GM12878 (cell line): ENCODE data around the gene HK1. TPM values are rescaled to one million over a fixed set of nuclear protein-coding genes. Genes with fewer than 3 reads are reported as not detected.

ENCODE experiments used
- BCLAF1 ChIP-seq: fragments of 450-650 bp; IDR thresholded peaks from 2 replicates; pipeline ENCODE4 v1.6.1; 2017; ENCODE audit warnings: antibody characterized with exemption, mild to moderate bottlenecking, moderate library complexity
- BHLHE40 ChIP-seq, 2 experiments: fragments of 450-650 bp in 1 of 2; IDR thresholded peaks; 2 replicates each; pipeline ENCODE4 v1.6.1; 2011 to 2017; ENCODE audit warnings: low read depth in 2 of 2, borderline replicate concordance in 1 of 2, improper control_type of control experiment in 1 of 2, low read length in 1 of 2, mild to moderate bottlenecking in 1 of 2
- CBFB ChIP-seq: IDR thresholded peaks from 2 replicates; pipeline ENCODE4 v1.6.1; 2016; ENCODE audit warnings: antibody characterized with exemption, low read depth
- CBX5 ChIP-seq: sonication (generic); IDR thresholded peaks from 2 replicates; pipeline ENCODE4 v1.6.1; 2016; ENCODE audit warnings: low read depth, moderate library complexity, mild to moderate bottlenecking, inconsistent platforms
- CREM ChIP-seq: IDR thresholded peaks from 2 replicates; pipeline ENCODE4 v1.6.1; 2014; ENCODE audit warnings: antibody characterized with exemption, low read depth
- EP300 ChIP-seq, 2 experiments: fragments of 150-350 bp in 1 of 2; IDR thresholded peaks; 2 replicates each; pipeline ENCODE4 v1.6.1; 2011 to 2012; ENCODE audit warnings: low read depth in 2 of 2, low read length in 2 of 2, borderline replicate concordance in 1 of 2, improper control_type of control experiment in 1 of 2, inconsistent platforms in 1 of 2; ENCODE audit not compliant: control insufficient read depth in 1 of 2
- FOXM1 ChIP-seq: IDR thresholded peaks from 2 replicates; pipeline ENCODE4 v1.6.1; 2012; ENCODE audit warnings: low read depth, mild to moderate bottlenecking, inconsistent platforms, low read length, moderate library complexity
- GABPA ChIP-seq: IDR thresholded peaks from 2 replicates; pipeline ENCODE4 v1.6.1; 2014; ENCODE audit warnings: antibody characterized with exemption, low read depth, mild to moderate bottlenecking, inconsistent platforms
- GATAD2B ChIP-seq: fragments of 450-650 bp; conservative IDR thresholded peaks from 2 replicates; pipeline ENCODE4 v1.6.1; 2017; ENCODE audit warnings: low read depth, mild to moderate bottlenecking, moderate library complexity
- JUND ChIP-seq: IDR thresholded peaks from 2 replicates; pipeline ENCODE4 v1.6.1; 2012; ENCODE audit warnings: low read depth, mild to moderate bottlenecking, low read length, improper control_type of control experiment, moderate library complexity
- NFYB ChIP-seq: IDR thresholded peaks from 2 replicates; pipeline ENCODE4 v1.6.1; 2011; ENCODE audit warnings: low read depth, mild to moderate bottlenecking, low read length, improper control_type of control experiment, moderate library complexity; ENCODE audit not compliant: insufficient read depth
- NR2C1 ChIP-seq: fragments of 450-650 bp; IDR thresholded peaks from 2 replicates; pipeline ENCODE4 v1.6.1; 2017; ENCODE audit warnings: antibody characterized with exemption, mild to moderate bottlenecking, moderate library complexity
- RAD21 ChIP-seq: IDR thresholded peaks from 2 replicates; pipeline ENCODE4 v1.6.1; 2011; ENCODE audit warnings: mild to moderate bottlenecking, low read depth, low read length, moderate library complexity; ENCODE audit not compliant: insufficient read depth
- RCOR1 ChIP-seq: conservative IDR thresholded peaks from 2 replicates; pipeline ENCODE4 v1.6.1; 2012; ENCODE audit warnings: low read depth, low read length, improper control_type of control experiment
- SIN3A ChIP-seq: IDR thresholded peaks from 2 replicates; pipeline ENCODE4 v1.6.1; 2012; ENCODE audit warnings: low read depth, low read length, improper control_type of control experiment
- SMARCA5 ChIP-seq: fragments of 450-650 bp; IDR thresholded peaks from 2 replicates; pipeline ENCODE4 v1.6.1; 2017; ENCODE audit warnings: mild to moderate bottlenecking
- TAF1 ChIP-seq: IDR thresholded peaks from 2 replicates; pipeline ENCODE4 v1.6.1; 2011; ENCODE audit warnings: mild to moderate bottlenecking, low read depth, low read length, borderline replicate concordance
- TBL1XR1 ChIP-seq: IDR thresholded peaks from 2 replicates; pipeline ENCODE4 v1.6.1; 2012; ENCODE audit warnings: low read depth, low read length, improper control_type of control experiment
- TCF12 ChIP-seq: IDR thresholded peaks from 2 replicates; pipeline ENCODE4 v1.6.1; 2011; ENCODE audit warnings: low read depth, mild to moderate bottlenecking, low read length
- ZNF217 ChIP-seq: fragments of 450-650 bp; IDR thresholded peaks from 2 replicates; pipeline ENCODE4 v1.6.1; 2017; ENCODE audit warnings: antibody characterized with exemption, mild to moderate bottlenecking
- ZNF384 ChIP-seq: IDR thresholded peaks from 2 replicates; pipeline ENCODE4 v1.6.1; 2012; ENCODE audit warnings: low read depth, mild to moderate bottlenecking, low read length, improper control_type of control experiment, borderline replicate concordance
- polyA plus RNA-seq, 11 experiments: library from polyadenylated mRNA; depleted of rRNA in 4 of 11; unstranded in 6 of 11; stranded (reverse) in 5 of 11; fragments of >200 nt; fragmentation: Nextera tagmentation in 4 of 11; fragmentation: Illumina TruSeq in 1 of 11; extraction: Ambion mirVana in 4 of 11; extraction: Trizol in 1 of 11; gene quantifications; 1 replicate in 1 of 11; 2 replicates in 10 of 11; pipeline versions ENCODE4 v1.2.1 to v1.2.3, GENCODE V29; 2011 to 2016; ENCODE audit warnings: inconsistent platforms in 2 of 11, missing spikeins in 2 of 11, low read depth in 1 of 11
- total RNA-seq, 4 experiments: library from RNA; depleted of rRNA in 3 of 4; stranded (reverse); fragments of >200 nt in 3 of 4; fragmentation: Illumina TruSeq in 1 of 4; extraction: Trizol in 1 of 4; gene quantifications; 2 replicates each; pipeline versions ENCODE4 v1.2.1 to v1.2.3, GENCODE V29; 2013 to 2021
- TF ChIP-seq, protein P1 (sequence below): fragments of 450-650 bp; formaldehyde crosslinking; IDR thresholded peaks from 2 replicates; pipeline ENCODE4 v1.4.0; 2022; ENCODE audit warnings: mild to moderate bottlenecking, moderate library complexity
- TF ChIP-seq, protein P2 (sequence below): IDR thresholded peaks from 2 replicates; pipeline ENCODE4 v1.6.1; 2011; ENCODE audit warnings: low read depth, low read length, improper control_type of control experiment, borderline replicate concordance

HK1 gene
- total and polyA plus RNA-seq, 10 of the 15 experiments (the other 5 are each of a cell fraction or from before 2014, with no cell fraction given) = 3.4 to 77.3 (median 46.6) TPM

GRCh38 chr10:69318106-69318866 lies 40.0 kb downstream of the HK1 start (continued):
- TF ChIP-seq, protein P1, sequence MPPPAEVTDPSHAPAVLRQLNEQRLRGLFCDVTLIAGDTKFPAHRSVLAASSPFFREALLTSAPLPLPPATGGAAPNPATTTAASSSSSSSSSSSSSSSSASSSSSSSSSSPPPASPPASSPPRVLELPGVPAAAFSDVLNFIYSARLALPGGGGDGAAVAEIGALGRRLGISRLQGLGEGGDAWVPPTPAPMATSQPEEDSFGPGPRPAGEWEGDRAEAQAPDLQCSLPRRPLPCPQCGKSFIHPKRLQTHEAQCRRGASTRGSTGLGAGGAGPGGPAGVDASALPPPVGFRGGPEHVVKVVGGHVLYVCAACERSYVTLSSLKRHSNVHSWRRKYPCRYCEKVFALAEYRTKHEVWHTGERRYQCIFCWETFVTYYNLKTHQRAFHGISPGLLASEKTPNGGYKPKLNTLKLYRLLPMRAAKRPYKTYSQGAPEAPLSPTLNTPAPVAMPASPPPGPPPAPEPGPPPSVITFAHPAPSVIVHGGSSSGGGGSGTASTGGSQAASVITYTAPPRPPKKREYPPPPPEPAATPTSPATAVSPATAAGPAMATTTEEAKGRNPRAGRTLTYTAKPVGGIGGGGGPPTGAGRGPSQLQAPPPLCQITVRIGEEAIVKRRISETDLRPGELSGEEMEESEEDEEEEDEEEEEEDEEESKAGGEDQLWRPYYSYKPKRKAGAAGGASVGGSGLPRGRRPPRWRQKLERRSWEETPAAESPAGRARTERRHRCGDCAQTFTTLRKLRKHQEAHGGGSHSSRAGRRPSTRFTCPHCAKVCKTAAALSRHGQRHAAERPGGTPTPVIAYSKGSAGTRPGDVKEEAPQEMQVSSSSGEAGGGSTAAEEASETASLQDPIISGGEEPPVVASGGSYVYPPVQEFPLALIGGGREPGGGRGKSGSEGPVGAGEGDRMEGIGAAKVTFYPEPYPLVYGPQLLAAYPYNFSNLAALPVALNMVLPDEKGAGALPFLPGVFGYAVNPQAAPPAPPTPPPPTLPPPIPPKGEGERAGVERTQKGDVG = no peak
- TF ChIP-seq CBX5 = no peak
- TF ChIP-seq BCLAF1 = 0 out of 2 replicates have a peak, but pooled peaks have one; percentile 34
- no peak for TF ChIP-seq RAD21
- TF ChIP-seq NR2C1 = no peak
- TF ChIP-seq TAF1 = no peak
- TF ChIP-seq RCOR1 = no peak
- TF ChIP-seq TCF12 = no peak
- TF ChIP-seq CREM = 0 out of 2 replicates have a peak, but pooled peaks have one; percentile 8
- TF ChIP-seq ZNF384 = no peak
- TF ChIP-seq FOXM1 = no peak
- TF ChIP-seq, protein P2, sequence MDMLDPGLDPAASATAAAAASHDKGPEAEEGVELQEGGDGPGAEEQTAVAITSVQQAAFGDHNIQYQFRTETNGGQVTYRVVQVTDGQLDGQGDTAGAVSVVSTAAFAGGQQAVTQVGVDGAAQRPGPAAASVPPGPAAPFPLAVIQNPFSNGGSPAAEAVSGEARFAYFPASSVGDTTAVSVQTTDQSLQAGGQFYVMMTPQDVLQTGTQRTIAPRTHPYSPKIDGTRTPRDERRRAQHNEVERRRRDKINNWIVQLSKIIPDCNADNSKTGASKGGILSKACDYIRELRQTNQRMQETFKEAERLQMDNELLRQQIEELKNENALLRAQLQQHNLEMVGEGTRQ = no peak
- TF ChIP-seq EP300 (IDR thresholded peaks at IDR 0.05; ENCODE audit: borderline replicate concordance in 1 of 2, control insufficient read depth in 1 of 2, low read depth in 2 of 2, low read length in 2 of 2) = no peak
- TF ChIP-seq TBL1XR1 = 0 out of 2 replicates have a peak, but pooled peaks have one; percentile 16
- peak; percentile 92 for TF ChIP-seq GATAD2B
- peak; percentile 28; the same call in 1 of the 2 replicates for TF ChIP-seq SIN3A
- no peak; the same call in 1 of the 2 replicates for TF ChIP-seq ZNF217
- no peak for TF ChIP-seq JUND
- peak in 1 of 2 experiments; percentile 69; a peak in 2 of 4 replicates for TF ChIP-seq BHLHE40 (IDR thresholded peaks at IDR 0.05; ENCODE audit: borderline replicate concordance in 1 of 2, low read depth in 2 of 2, low read length in 1 of 2)
- no peak for TF ChIP-seq CBFB
- peak; percentile 52; the same call in 1 of the 2 replicates for TF ChIP-seq SMARCA5
- TF ChIP-seq NFYB = 0 out of 2 replicates have a peak, but pooled peaks have one; percentile 38
- TF ChIP-seq GABPA = no peak
